Dermis blood vessel endothelial cell (primary cell): ENCODE measurements around the gene SNX9. TPM values are rescaled to one million over a fixed set of nuclear protein-coding genes. Genes with fewer than 3 reads are reported as not detected.
"Not testable (repeated sequence)": the region's sequence is repeated elsewhere in the genome, so short reads cannot be mapped to it uniquely, and the experiment has no call there.

Experiments used
- DNase-seq: peaks from one replicate; pipeline ENCODE4 v3.0.0; 2010
- total RNA-seq: library from RNA; depleted of rRNA; stranded (reverse); fragments of >200 nt; gene quantifications from 2 replicates; pipeline ENCODE4 v1.2.3, GENCODE V29; 2014

SNX9 gene
- total RNA-seq, 1 donor from 2014 or later: 51.4 TPM

DNA sequence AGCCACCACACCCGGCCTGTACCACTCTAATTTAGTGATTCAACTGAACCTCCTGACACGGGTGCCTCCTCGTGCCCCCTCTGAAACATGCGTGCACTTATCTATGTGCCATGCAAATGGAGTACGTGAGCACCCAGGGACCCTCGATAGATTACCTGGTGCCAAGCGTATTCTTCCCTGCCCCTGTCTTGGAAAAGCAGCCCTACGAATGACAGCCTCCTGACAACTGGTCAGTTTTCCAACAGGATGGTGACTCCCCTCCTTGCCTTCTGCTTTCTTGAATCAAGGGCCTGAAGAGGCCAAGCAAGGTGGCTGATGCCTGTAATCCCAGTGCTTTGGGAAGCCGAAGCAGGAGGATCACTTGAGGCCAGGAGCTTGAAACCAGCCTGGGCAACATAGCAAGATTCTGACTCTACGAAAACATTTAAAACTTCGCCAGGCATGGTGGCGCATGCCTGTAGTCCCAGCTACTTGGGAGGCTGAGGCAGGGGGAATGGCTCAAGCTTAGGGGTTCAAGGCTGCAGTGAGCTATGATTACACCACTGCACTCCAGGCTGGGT lies 133.2 kb downstream of the SNX9 start:
- DNase-seq: no peak

- no peak for DNase-seq
Observed at GRCh38 chr6:157959451-157960227, 136.6 kb downstream of the SNX9 start.

GRCh38 chr6:157961153-157961831 lies 138.2 kb downstream of the SNX9 start:
- DNase-seq: no peak

DNA sequence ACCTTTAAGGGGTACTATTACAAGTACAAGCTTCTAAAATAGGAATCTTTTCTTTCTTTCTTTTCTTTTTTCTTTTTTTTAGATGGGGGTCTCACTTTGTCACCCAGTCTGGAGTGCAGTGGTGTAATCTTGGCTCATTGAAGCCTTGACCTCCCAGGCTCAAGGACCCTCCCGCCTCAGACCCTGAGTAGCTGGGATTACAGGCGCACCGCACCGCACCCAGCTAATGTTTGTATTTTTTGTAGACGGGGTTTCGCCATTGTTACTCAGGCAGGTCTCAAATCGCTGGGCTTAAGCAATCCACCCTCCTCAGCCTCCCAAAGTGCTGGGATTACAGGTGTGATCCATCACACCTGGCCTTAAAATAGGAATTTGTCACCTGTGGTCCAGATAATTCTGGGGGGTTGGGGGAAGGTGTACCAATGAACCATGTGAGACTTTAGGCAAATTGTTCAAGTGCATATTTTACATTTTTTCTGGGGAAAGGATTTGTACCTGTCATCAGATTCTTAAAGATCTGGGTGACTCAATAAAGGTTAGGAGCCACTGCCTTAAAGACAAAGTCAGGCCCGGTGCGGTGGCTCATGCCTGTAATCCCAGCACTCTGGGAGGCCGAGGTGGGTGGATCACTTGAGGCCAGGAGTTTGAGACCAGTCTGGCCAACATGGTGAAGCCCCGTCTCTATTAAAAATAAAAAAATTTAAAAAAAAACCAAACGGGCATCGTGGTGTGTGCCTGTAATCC lies 139.0 kb downstream of the SNX9 start:
- DNase-seq: no peak

GRCh38 chr6:157962601-157963302 lies 139.7 kb downstream of the SNX9 start:
- DNase-seq: peak; percentile 32

DNA sequence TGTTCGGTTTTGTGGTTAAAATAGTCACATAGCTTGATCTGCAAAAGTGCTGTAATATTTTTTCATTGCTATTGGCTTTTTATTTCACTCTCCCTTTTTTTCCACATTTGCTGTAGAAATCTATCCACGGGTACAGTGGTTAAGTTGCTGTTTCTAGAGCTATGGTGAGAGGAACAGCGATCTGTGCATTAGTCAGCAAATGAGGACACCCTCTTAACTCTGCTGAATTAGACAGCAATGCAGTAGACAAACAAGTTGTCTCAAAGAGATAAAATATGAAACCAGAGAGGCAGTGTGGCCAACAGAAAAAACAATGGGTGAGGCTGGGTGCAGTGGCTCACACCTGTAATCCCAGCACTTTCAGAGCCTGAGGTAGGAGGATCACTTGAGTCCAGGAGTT lies 141.1 kb downstream of the SNX9 start:
- no peak for DNase-seq

GRCh38 chr6:157965387-157965786 lies 142.3 kb downstream of the SNX9 start:
- DNase-seq: no peak

GRCh38 chr6:157966589-157966977 lies 143.5 kb downstream of the SNX9 start:
- DNase-seq: no peak

DNA sequence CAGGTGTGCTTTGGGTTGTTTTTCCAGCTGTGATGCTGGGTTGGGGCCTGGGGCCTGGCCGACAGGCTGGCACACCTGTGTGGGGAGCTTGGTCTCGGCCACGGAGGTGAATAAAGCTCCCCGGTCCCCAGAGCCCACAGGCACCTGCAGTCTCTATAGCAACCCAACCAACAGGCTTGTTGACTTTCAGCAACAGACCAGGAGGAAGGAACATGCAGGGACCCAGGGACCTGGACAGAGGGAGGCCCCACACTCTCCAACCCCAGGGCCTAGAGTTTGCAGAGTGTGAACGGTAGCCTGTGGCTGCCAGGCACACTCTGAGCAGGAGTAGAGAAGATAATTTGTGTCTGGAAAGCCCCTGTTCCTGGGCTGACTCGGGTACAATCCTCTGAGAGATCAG lies 144.0 kb downstream of the SNX9 start:
- no peak for DNase-seq

GRCh38 chr6:157967486-157967885 lies 144.4 kb downstream of the SNX9 start:
- no peak for DNase-seq

GRCh38 chr6:157972177-157972576 lies 149.1 kb downstream of the SNX9 start:
- not testable (repeated sequence) for DNase-seq

DNA sequence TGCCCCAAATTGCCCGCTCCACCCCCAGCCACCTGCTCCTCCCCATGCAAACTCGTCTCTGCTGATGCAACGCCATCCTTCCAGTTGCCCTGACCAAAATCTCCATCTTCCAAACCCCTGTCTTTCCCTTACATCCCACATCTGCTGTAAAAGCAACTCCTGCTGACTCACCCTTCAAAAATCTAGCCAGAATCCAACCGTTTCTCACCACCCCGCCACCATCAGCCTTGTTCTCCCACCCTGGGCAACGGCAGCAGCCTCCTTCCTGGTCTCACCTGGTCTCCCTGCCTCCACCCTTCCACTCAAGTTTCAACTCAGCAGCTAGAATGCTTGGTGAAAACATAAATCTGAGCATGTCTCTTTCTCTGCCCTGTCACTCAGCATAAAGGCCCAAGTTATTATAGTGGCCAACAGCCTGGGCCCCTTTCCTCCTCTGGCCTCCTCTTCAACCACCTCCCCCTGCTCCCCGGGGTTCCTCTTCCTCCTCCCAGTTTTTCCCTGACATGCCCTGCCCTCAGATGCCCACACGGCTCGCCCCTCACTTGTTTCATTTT lies 151.4 kb downstream of the SNX9 start:
- no peak for DNase-seq

- DNase-seq: no peak
Observed at GRCh38 chr6:157974967-157975366, 151.9 kb downstream of the SNX9 start.

DNA sequence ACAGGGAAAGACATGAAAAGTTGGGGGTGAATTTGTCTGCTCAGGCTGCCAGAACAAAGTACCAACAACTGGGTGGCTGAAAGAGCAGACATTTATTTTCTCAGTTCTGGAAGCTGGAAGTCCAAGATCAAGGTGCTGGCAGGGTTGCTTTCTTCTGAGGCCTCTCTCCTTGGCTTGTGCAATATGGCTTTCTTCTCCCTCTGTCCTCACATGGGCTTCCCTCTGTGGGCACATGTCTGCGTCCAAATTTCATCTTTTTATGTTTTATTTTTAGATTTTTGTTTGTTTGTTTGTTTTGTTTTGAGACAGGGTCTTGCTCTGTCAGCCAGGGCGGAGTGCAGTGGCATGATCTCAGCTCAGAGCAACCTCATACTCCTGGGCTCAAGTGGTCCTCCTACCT lies 152.4 kb downstream of the SNX9 start:
- DNase-seq: no peak

- no peak for DNase-seq
Observed at GRCh38 chr6:157976345-157977175, 153.5 kb downstream of the SNX9 start.

DNA sequence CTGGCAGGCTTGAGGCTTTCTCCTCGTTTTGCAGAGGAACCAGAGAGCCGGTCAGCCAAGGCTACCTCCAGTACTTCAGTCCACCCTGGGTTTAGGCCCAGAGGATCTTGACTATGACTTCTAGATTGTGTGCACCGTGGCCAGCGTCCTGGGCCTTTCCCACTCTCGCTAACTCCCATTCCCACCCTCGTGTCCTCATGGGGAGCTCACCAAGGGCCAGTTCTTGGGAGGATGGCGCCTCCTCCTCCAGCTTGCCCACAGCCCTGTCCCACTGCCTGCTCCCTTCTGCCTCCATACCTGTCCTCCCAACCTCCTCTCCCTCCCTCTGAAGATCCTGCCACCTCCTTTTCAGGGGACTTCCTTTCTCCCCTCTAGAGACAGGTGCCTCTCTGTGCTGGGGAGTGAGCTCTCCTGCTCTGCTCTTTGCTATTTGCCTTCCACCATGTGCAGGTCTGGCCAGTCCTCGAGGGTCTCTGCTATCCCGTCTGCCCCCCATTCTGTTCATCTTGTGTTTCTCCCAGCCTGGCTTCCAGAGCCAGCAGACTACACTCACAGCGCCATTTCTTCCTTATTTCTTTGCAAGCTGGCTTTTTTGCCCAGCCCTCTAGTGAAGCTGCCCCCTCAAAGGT lies 154.2 kb downstream of the SNX9 start:
- DNase-seq: no peak

GRCh38 chr6:157978021-157978783 lies 155.2 kb downstream of the SNX9 start:
- no peak for DNase-seq

GRCh38 chr6:157980288-157981131 lies 157.5 kb downstream of the SNX9 start:
- no peak for DNase-seq

GRCh38 chr6:157981132-157981394 lies 158.0 kb downstream of the SNX9 start:
- no peak for DNase-seq
